ENCODE measurements around the gene HMGB3.
"Not testable (repeated sequence)": the region's sequence is repeated elsewhere in the genome, so short reads cannot be mapped to it uniquely, and the experiment has no call there.

HMGB3 gene

GRCh38 chrX:150982788-150983520, at the start of gene HMGB3:
Gene HMGB3, plus strand, starts transcription at chrX:150983335. Its CDS starts 2,265 bp downstream, at chrX:150985600.
- in situ Hi-C loops (cut with MboI; ENCODE audit: low sequenced_read_pairs), result no loop called here

- in situ Hi-C loops (cut with MboI; ENCODE audit: low sequenced_read_pairs), result no loop called here
These were observed 49.2 kb upstream of the HMGB3 start for GRCh38 chrX:150933945-150934350.

GRCh38 chrX:150934453-150934852, 48.7 kb upstream of the HMGB3 start:
- in situ Hi-C loops (cut with MboI; ENCODE audit: low sequenced_read_pairs), result no loop called here

GRCh38 chrX:150935467-150935866, 47.7 kb upstream of the HMGB3 start:
- in situ Hi-C loops (cut with MboI; ENCODE audit: low sequenced_read_pairs), result no loop called here

- in situ Hi-C loops (cut with MboI; ENCODE audit: low sequenced_read_pairs), result no loop called here
These were observed 46.6 kb upstream of the HMGB3 start for GRCh38 chrX:150936556-150936955.

GRCh38 chrX:150940844-150941495, 42.2 kb upstream of the HMGB3 start:
- in situ Hi-C loops (cut with MboI; ENCODE audit: low sequenced_read_pairs), result no loop called here

GRCh38 chrX:150941580-150941979, 41.6 kb upstream of the HMGB3 start:
- in situ Hi-C loops (cut with MboI; ENCODE audit: low sequenced_read_pairs), result no loop called here

- in situ Hi-C loops (cut with MboI; ENCODE audit: low sequenced_read_pairs), result no loop called here
These were observed 40.1 kb upstream of the HMGB3 start for GRCh38 chrX:150942942-150943594.

- in situ Hi-C loops (cut with MboI; ENCODE audit: low sequenced_read_pairs), result no loop called here
These were observed 38.9 kb upstream of the HMGB3 start for GRCh38 chrX:150944233-150944632.

- in situ Hi-C loops (cut with MboI; ENCODE audit: low sequenced_read_pairs), result no loop called here
These were observed 28.2 kb upstream of the HMGB3 start for GRCh38 chrX:150954951-150955350.

GRCh38 chrX:150955590-150955989, 27.5 kb upstream of the HMGB3 start:
- in situ Hi-C loops (cut with MboI; ENCODE audit: low sequenced_read_pairs), result no loop called here

- in situ Hi-C loops (cut with MboI; ENCODE audit: low sequenced_read_pairs), result no loop called here
These were observed 25.0 kb upstream of the HMGB3 start for GRCh38 chrX:150958177-150958576.

- in situ Hi-C loops (cut with MboI; ENCODE audit: low sequenced_read_pairs), result no loop called here
These were observed 23.6 kb upstream of the HMGB3 start for GRCh38 chrX:150959557-150959956.

- in situ Hi-C loops (cut with MboI; ENCODE audit: low sequenced_read_pairs), result no loop called here
These were observed 21.5 kb upstream of the HMGB3 start for GRCh38 chrX:150961631-150962030.

GRCh38 chrX:150964416-150964815, 18.7 kb upstream of the HMGB3 start:
- in situ Hi-C loops (cut with MboI; ENCODE audit: low sequenced_read_pairs), result not testable (repeated sequence)

GRCh38 chrX:150966235-150966634, 16.9 kb upstream of the HMGB3 start:
- in situ Hi-C loops (cut with MboI; ENCODE audit: low sequenced_read_pairs), result no loop called here

GRCh38 chrX:150966742-150967141, 16.4 kb upstream of the HMGB3 start:
- in situ Hi-C loops (cut with MboI; ENCODE audit: low sequenced_read_pairs), result no loop called here

- in situ Hi-C loops (cut with MboI; ENCODE audit: low sequenced_read_pairs), result no loop called here
These were observed 15.3 kb upstream of the HMGB3 start for GRCh38 chrX:150967786-150968185.

- in situ Hi-C loops (cut with MboI; ENCODE audit: low sequenced_read_pairs), result no loop called here
These were observed 14.0 kb upstream of the HMGB3 start for GRCh38 chrX:150968862-150969720.

- in situ Hi-C loops (cut with MboI; ENCODE audit: low sequenced_read_pairs), result no loop called here
These were observed 10.7 kb upstream of the HMGB3 start for GRCh38 chrX:150972450-150972849.
